Measurements from ENCODE around the gene ACSS1.

The ACSS1 gene

DNA sequence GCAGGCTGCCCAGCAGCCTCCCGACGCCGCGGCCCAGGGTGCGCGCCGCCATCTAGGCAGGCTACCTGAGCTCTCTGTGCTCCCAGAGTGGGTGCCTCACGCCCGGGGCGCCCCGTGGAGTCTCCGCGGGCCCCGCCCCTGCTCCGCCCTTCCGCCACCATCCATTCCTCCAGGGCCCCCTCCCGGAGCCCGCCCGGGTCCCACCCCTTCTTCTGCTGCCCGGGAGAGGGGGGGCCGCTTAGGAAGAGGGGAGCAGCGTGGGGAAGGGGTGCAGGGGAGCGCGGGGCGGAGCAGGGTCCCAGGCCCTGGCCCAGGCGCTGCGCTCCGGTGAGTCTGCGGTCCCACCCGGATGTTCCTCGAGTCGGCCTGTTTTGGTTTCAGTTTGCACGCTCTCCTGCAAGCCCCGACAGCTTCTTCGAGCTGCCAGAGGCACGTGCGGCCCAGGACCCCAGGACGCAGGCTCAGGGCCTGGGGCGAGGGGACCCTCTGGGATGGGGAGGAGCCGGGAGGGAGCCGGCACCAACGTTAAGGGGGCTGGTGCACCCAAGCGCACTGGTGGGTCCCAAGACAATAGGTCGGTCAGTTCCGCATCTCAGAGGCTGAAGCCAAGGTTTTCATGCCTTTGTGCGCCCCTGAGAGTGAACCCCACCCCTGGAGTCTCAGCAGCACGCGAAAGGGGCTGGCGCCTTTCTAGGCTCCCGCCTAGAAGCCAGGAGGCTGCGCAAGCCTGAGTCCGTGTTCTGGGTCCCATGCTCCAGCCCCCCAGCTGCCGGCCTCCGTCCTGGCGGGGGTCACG is at the start of gene ACSS1:
Gene ACSS1, minus strand, starts transcription at position 89 of the 796 bp plus-strand sequence. Its CDS starts 37 bp downstream, at position 52.
- DNase-seq = peak in 32 of 51 donors; percentile 25 to 80 (median 58)

DNA sequence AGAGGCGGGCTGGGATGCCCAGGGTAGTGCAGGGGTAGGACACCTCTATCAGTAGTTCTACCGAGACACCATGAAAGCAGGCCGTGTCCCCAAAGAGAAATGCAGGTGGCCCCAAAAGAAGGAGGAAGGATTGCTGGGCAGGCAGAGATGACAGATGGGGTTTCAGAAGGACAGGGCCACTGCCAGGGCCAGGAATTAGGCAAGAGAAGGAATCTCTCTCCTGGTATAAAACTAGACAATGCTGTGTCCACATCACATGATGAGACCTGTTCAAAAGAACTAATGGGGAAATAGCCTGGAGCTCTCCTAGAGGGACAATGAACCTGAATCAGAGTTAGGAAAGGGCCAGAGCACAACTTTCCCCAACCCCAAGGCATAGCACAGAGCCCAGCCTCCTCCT is 45.6 kb upstream of the ACSS1 start:
- no peak for DNase-seq

- no peak for DNase-seq
Measured at GRCh38 chr20:25100914-25101313, 43.0 kb upstream of the ACSS1 start.

DNA sequence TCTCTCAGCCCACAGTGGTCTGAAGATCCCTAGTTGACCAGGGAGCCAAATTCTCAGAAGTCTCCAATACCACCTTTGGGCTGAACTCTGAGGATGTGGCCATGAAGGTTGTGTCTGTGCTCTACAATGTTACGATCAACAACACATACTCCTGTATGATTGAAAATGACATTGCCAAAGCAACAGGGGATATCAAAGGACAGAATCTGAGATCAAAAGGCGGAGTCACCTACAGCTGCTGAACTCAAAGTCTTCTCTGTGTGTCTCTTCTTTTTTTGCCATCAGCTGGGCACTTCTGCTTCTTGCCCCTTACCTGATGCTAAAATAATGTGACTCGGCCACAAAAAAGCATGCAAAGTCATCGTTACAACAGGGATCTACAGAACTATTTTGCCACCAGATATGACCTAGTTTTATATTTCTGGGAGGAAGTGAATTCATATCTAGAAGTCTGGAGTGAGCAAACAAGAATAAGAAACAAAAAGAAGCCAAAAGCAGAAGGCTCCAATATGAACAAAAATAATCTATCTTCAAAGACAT is 41.7 kb upstream of the ACSS1 start:
- no peak for DNase-seq

- DNase-seq = no peak
Measured at GRCh38 chr20:25097498-25097897, 39.6 kb upstream of the ACSS1 start.

- no peak for DNase-seq
Measured at GRCh38 chr20:25090492-25091429, 32.8 kb upstream of the ACSS1 start.

DNA sequence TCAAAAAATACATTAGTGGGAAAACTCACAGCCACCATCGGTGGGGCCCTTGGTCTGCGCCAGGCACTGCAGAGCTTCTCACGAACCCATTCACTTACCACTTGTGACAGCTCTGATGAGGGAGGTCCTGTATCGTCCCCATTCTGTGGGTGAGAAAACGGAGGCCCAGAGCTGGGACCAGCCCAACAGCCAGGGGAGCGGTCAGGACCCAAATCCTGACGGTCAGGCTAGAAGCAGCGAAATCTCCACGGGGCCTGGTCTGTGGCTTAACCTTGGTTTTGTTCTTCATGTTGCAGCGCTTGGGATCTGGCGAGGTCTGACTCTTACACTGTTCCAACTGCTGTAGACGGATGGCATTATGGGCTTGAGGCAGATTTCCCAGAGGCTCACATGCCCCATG is 31.7 kb upstream of the ACSS1 start:
- DNase-seq = no peak

- no peak for DNase-seq
Measured at GRCh38 chr20:25089096-25089495, 31.2 kb upstream of the ACSS1 start.

DNA sequence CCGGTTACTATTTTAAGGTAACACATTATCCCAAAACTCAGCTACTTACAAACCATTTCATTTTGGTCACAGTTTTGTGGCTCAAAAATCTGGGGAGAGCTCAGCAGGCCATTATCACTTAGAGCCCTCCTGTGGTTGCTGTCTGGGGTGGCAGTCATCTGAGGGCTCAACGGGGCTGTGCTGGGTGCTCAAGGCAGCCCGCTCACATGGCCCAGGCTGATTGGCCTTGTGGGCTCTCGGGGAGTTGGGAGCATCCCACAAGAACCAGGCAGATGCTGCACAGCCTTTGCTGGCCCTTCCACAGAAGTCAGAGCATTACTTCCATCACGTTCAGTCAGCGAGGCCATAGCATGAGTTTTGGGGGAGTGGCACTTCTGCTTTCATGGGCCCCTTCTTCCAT is 30.3 kb upstream of the ACSS1 start:
- DNase-seq = no peak

- no peak for DNase-seq
Measured at GRCh38 chr20:25087186-25087929, 29.4 kb upstream of the ACSS1 start.

GRCh38 chr20:25085756-25086495 is 28.0 kb upstream of the ACSS1 start:
- DNase-seq = no peak

- DNase-seq = no peak
Measured at GRCh38 chr20:25084626-25085187, 26.8 kb upstream of the ACSS1 start.

GRCh38 chr20:25083773-25084625 is 26.1 kb upstream of the ACSS1 start:
- DNase-seq = peak in 2 of 51 donors; percentile 15 to 24

DNA sequence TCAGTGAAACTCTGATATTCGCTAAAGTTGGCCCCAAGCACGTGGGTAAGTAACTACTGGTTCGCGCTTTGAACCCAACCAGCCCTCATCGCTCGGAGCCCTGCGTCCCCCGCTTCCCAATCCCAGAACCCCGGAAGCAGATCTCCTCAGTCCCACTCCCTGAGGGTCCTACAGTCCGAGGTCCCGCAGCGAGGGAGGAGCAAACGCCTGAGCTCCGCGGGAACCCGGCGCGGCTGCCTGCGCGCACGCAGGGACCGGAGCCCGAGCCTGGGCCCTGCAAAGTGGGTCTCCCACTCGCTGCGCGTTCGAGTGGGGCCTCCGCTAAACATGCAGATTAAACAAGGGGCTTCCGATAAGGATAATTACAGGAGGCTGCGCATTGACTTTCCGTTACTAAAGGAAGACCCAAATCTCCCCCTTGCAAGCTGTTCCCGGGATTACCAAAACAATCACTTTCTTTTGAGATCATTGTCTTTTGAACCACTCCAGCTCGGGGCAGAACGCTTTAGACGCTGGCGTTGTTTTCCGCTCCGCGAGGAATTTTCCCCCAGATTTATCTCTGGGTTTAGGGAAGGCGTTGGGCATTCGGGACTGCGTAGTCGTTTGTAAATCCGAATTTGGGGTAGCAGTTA is 25.3 kb upstream of the ACSS1 start:
- DNase-seq = no peak

- DNase-seq = no peak
Measured at GRCh38 chr20:25082498-25082873, 24.5 kb upstream of the ACSS1 start.

DNA sequence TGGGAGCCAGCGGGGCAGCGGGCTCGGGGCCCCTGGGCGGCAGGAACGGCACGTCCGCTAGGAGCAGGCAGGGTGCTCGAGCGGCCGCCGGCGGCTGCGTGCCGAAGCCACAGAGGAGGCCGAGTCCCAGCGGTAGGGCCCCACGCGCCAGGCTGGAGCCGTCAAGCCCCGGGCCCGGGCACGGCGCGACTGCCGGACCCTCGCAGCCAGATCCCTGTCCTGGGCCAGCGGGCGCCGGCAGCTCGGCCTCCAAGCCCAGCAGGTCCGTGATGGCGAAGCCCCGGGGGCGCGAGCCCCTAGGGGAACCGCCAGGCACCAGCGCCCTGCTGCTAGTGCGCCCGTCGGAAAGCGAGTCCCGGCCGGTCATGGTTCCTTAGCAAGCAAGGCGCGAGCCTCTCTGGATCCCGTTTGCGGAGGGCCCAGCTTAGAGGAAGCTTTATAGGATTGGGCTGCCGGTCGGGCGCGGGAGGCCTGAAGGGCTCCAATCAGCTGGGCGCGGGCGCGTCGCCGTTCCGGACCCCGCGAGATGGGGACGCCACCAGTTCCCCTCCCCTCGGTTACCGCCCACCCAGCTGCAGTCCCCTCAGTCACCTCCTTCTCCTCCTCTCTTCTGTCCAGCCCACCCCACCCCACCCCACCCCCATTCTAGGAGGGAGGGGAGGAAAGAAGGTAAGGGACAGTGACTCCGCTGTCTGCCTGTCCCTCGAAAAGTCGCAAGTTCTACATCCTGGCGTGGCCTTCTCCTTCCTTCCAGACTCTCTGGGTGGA is 24.0 kb upstream of the ACSS1 start, which contains the start of gene VSX1:
Gene VSX1, minus strand, starts transcription at position 412 of the 768 bp plus-strand sequence. Its CDS starts 45 bp downstream, at position 367.
- no peak for DNase-seq

DNA sequence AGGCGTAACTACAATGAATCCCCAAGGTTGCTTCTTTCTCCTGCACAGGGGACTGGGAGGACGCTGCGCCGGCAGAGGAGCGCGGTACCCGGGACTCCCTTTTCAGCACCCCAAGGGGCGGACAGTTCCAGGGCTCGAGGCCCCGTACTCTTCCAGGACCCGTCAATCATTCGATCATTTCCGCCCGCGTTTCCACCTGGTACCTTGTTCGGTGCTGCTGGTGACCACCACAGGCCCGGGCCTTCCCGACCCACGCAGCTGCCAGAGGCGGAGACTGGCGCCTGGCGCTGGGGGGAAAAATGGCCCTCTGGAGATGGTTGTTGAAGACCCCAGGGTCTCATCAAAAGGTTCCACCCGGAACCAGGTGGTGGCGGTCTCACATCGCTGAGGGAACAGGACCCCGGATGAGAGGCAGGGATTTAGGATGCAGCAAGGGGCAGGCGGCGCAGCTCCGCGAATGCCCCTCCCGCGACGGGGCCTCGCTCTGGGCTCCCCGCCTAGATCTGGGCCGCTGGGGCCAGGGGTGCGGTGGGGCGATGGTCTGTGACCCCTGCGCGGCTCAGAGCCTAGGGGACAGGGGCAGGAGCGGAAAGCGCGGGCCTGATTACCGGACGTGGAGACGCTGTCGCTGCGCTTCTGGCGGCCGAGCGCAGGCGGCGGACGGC is 23.3 kb upstream of the ACSS1 start:
- peak in 1 of 51 donors; percentile 33 for DNase-seq

All from hypothalamus (tissue), 51 donors.